Ramos (cell line): ENCODE measurements around the gene MYH9.

Experiments used
- in situ Hi-C: fragments of 300-500 bp; cut with MboI; formaldehyde crosslinking; loops from one replicate; pipeline ENCODE4 v1.14.3; 2022; ENCODE audit warnings: low sequenced_read_pairs; ENCODE audit not compliant: unreplicated experiment

Gene MYH9

DNA sequence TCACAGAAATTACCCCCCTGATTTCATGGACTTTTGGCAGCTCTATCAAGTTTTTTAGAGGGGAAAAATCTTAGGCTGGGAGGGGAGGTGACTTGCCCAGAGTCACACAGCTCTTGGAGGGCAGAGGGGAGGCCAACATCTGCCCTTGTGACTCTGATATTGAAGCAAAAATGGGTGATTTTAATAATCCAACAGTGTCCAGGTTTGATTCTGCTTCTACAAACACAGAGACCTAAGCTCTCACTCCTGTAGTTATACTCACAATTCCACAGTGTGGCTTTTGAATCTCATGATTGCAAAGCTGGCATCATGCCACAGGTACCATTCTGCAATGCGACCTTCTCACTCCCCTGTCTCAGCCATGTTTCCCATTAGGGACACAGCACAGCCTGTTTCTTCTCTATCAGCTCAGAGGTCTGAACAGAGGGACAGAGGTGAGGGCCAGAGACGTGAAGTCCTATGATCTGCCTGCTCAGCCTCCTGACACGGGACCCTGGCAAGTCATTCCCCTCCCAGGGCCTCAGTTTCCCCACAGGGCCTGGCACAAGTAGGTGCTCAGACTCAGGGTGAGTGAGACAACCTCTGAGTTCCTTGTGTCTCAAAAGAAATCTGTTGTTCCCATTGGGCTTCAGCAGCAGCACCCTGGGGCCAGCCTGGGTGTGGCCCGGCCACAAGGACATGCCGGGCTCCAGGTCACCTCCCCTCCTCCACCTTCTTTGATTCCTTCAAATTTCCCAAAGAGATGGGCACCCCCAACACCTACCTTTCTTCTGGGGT lies 149.2 kb downstream of the MYH9 start:
- in situ Hi-C loops: no loop called here

GRCh38 chr22:36237462-36238372 lies 150.1 kb downstream of the MYH9 start:
- in situ Hi-C loops: no loop called here

DNA sequence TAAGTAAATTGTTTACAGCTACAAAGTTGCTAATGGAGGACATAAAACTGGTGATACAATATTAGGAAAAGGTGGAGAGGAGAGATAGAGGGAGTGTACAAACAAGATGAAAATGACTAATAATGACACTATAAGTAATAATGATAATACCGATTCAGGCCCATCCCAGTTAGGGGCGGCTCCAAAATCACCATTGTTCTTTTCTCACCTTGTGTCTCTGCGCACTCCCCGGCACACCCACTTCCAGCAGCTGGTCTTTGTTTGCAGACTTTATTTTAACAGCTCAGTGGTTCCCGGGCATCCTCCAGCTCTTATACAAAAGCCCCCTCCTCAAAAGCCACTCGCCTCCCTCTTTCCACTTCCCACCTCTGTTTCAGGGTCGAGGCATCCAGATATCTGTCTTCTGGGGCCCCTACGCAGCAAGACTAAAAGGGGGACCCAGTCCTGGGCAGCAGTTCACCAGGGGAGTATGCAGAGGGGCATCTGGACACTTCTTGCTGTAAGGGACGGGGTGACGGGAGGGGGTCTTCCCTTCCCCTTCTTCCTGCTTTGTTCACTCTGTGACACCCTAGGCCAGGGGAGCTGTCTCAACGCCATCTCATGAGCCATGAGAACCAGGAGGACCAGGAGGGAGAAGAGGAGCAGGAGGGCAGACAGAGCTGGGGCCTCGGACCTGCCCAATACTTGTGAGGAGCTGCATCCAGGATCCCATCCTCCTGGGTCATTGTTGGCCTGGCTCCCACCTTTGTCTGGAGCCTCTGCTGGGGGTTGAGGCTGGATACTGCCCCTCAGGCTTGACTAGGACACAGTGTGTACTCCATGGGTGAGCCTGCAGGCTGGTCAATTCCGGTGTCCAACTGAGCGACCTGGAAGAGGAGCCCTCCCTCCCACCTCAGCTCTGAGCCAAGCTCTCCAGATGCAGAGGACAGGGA lies 151.1 kb downstream of the MYH9 start:
- in situ Hi-C loops: no loop called here

- in situ Hi-C loops: no loop called here
Observed at GRCh38 chr22:36235585-36235984, 152.2 kb downstream of the MYH9 start.

- in situ Hi-C loops: no loop called here
Observed at GRCh38 chr22:36234919-36235318, 152.8 kb downstream of the MYH9 start.

GRCh38 chr22:36234213-36234612 lies 153.6 kb downstream of the MYH9 start:
- in situ Hi-C loops: no loop called here

DNA sequence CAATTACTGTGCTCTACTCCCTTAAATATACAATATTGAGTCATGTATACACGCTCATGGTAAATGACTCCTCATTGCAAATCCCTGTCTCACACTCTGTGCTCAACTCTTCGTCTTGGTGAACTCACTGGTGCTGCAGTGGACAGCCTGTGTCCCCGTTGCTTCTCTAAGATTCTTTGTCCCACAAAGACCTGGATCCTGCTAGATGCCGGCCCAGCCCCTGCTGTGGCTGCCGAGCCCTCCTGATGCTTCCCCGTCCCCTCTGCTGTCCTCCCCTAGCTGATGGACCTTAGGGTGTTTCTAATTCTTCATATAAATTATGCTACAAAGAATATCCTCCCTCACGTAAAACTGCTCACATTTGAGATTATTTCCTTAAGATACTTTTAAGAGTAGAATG lies 154.0 kb downstream of the MYH9 start:
- in situ Hi-C loops: no loop called here

- in situ Hi-C loops: no loop called here
Observed at GRCh38 chr22:36232715-36233401, 154.9 kb downstream of the MYH9 start.
